Measurements from ENCODE around the gene TMEM132C. TPM values are rescaled to one million over a fixed set of nuclear protein-coding genes. Genes with fewer than 3 reads are reported as not detected.

TMEM132C gene
- total and polyA plus RNA-seq, 2 of the 8 experiments (the other 6 are each of a cell fraction or from before 2014, with no cell fraction given): 0.23 to 0.76 TPM

- WGBS, 2 experiments (ENCODE audit: extremely low coverage in 1 of 2, insufficient coverage in 1 of 2, insufficient read length in 1 of 2, insufficient replicate concordance in 2 of 2, low coverage in 1 of 2, low lambda C conversion rate in 2 of 2, missing lambda C conversion rate in 1 of 2): 92% methylated on average over 6 of the region's 7 CpGs; no CpG with 5 or more reads in 1 of the 2 experiments
- CTCF ChIA-PET (ENCODE audit: partially characterized antibody): interaction anchor here (0.6 to 4.0 kb wide), 6 partner anchors 11 to 284 kb away, joined by 3 to 20 read pairs (median 5); no protein-coding TSS in a partner anchor
Observed at GRCh38 chr12:128542844-128543243, 275.9 kb downstream of the TMEM132C start.

More at GRCh38 chr12:128542844-128543243, 275.9 kb downstream of the TMEM132C start:
- Histone ChIP-seq H2AFZ (ENCODE audit: low read length) (no peak overlapping the region), H4K20me1 (replicated peaks in 1 of 2; ENCODE audit: control insufficient read depth in 1 of 2, insufficient read depth in 2 of 2, low read length in 2 of 2) (no peaks in the 10 kb centered on the region), H3K18ac (ENCODE audit: extremely low read depth, low read length) (no peak overlapping the region), H4K91ac (replicated peaks; ENCODE audit: insufficient read length, low read length) (no peak overlapping the region), H4K5ac (ENCODE audit: insufficient read length, low read depth, low read length) (no peak overlapping the region), H4K8ac (ENCODE audit: extremely low read depth, insufficient read depth, low read length) (no peak overlapping the region), H2BK12ac (ENCODE audit: low read depth, low read length) (no peak overlapping the region), H3K27ac (ENCODE audit: low read depth, low read length) (no peak overlapping the region), H3K4me3 (ENCODE audit: extremely low read depth in 1 of 4, insufficient read depth in 2 of 4, low read depth in 3 of 4, low read length in 4 of 4) (no peak overlapping the region), H3K27me3 (replicated peaks in 1 of 4; ENCODE audit: control insufficient read depth in 3 of 4, extremely low read depth in 1 of 4, insufficient read depth in 3 of 4, low read length in 3 of 4) (no peaks in the 10 kb centered on the region), H3K79me2 (ENCODE audit: control insufficient read depth in 1 of 2, insufficient read depth in 2 of 2, low read length in 2 of 2) (no peaks in the 10 kb centered on the region), H3K4me2 (ENCODE audit: insufficient read depth in 1 of 2, low read depth in 2 of 2, low read length in 2 of 2) (no peak overlapping the region), H2BK20ac (ENCODE audit: low read length) (no peak overlapping the region), H3K23ac (ENCODE audit: insufficient read length) (no peak overlapping the region), H2BK120ac (replicated peaks; ENCODE audit: low read depth, low read length) (no peak overlapping the region), H2BK5ac (ENCODE audit: low read depth, low read length) (no peak overlapping the region), H2BK15ac (ENCODE audit: low read length) (no peak overlapping the region), H3K56ac (replicated peaks; ENCODE audit: insufficient read length, low read depth, low read length) (no peak overlapping the region), H3K9me3 (ENCODE audit: insufficient read depth in 2 of 2, low read depth in 1 of 2, low read length in 1 of 2) (no peaks in the 10 kb centered on the region), H3K14ac (ENCODE audit: insufficient read length) (no peak overlapping the region), H3K9ac (replicated peaks in 1 of 4; ENCODE audit: extremely low read depth in 1 of 4, low read depth in 3 of 4, low read length in 3 of 4) (no peak overlapping the region), H3K36me3 (ENCODE audit: control insufficient read depth in 2 of 4, insufficient read depth in 4 of 4, low read length in 3 of 4) (no peaks in the 10 kb centered on the region), H2AK5ac (ENCODE audit: low read depth, low read length) (no peak overlapping the region), H3K79me1 (ENCODE audit: low read depth, low read length) (no peaks in the 10 kb centered on the region), H3K4me1 (replicated peaks in 1 of 4; ENCODE audit: control insufficient read depth in 3 of 4, insufficient read depth in 4 of 4, low read length in 3 of 4) (no peaks in the 10 kb centered on the region), H3K23me2 (ENCODE audit: low read depth, low read length) (no peaks in the 10 kb centered on the region), H3K4ac (replicated peaks; ENCODE audit: insufficient read length, low read depth, low read length) (no peak overlapping the region)
- FAIRE-seq (no peak), DNase-seq (ENCODE audit: low read depth in 1 of 2, low spot score in 2 of 2) (no peak)
- TF ChIP-seq SP4 (IDR thresholded peaks at IDR 0.05; ENCODE audit: low read length): no peak
- no peak for TF ChIP-seq ATF2 (IDR thresholded peaks at IDR 0.05; ENCODE audit: low read length)
- TF ChIP-seq JUN (IDR thresholded peaks at IDR 0.05; ENCODE audit: low read depth, low read length): no peak
- TF ChIP-seq CHD1 (IDR thresholded peaks at IDR 0.05; ENCODE audit: low read depth, low read length): no peak
- no peak for TF ChIP-seq EGR1 (IDR thresholded peaks at IDR 0.05; ENCODE audit: borderline replicate concordance, low read depth, low read length)
- TF ChIP-seq TBP (IDR thresholded peaks at IDR 0.05; ENCODE audit: low read depth, low read length): no peak
- TF ChIP-seq KDM5A (IDR thresholded peaks at IDR 0.05; ENCODE audit: low read length): no peak
- TF ChIP-seq SP2 (IDR thresholded peaks at IDR 0.05; ENCODE audit: low read length): no peak
- no peak for TF ChIP-seq CHD2 (IDR thresholded peaks at IDR 0.05; ENCODE audit: low read length)
- TF ChIP-seq TAF1 (IDR thresholded peaks at IDR 0.05; ENCODE audit: low read depth, low read length): no peak
- TF ChIP-seq SUZ12 (IDR thresholded peaks at IDR 0.05; ENCODE audit: low read length): no peak
- no peak for TF ChIP-seq TAF7 (optimal IDR thresholded peaks at IDR 0.05; ENCODE audit: borderline replicate concordance, low read depth, low read length)
- POLR2A ChIA-PET (ENCODE audit: partially characterized antibody): interaction anchor here (0.6 kb wide), 1 partner anchor 298 kb away, joined by 3 read pairs; no protein-coding TSS in a partner anchor
